GM15510 (cell line): Measurements from ENCODE around the gene ERG.

Source experiments
- POLR2A ChIP-seq: IDR thresholded peaks from 3 replicates; pipeline ENCODE4 v1.6.1; 2011; ENCODE audit warnings: borderline replicate concordance; ENCODE audit not compliant: insufficient read length; ENCODE audit errors: extremely low read depth

ERG gene

DNA sequence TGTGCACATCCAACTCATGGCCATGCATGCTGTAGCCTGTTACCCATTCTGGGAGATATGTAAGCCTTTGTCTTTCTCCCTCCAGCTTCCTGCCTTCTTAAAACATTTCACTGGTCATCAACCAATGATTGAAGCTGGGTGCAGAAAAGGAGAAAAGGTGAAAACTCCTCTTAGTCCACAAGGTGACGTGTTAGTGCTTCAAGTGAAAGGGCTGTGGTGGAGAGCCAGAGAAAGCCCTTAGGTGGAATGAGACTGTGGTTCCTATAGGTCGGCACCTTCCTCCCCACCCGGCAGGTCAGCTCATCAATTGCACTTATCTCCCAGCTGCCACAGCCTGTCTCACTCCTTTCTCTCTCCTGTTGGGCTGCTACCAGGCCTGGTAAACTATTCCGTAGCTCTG is 30.4 kb downstream of the ERG start:
- TF ChIP-seq POLR2A: no peak

DNA sequence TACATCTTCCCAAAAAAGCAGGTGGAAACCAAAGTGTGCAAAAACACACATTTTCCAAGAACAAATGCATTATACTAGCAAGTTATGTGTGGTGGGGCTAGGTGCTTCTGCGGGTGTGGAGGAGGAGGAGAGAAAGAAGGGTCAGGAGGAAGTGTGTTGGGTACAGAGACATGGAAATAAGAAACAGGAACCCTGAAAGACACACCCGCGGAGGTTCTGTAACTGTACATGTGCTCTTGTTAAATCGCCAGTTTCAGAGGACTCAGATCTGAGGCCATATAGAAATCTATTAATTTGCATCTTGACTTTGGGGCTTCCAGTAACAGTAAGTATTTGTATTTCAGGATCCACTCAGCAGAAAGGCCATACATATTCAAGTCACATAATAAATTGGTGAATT is 30.9 kb downstream of the ERG start:
- TF ChIP-seq POLR2A: no peak

DNA sequence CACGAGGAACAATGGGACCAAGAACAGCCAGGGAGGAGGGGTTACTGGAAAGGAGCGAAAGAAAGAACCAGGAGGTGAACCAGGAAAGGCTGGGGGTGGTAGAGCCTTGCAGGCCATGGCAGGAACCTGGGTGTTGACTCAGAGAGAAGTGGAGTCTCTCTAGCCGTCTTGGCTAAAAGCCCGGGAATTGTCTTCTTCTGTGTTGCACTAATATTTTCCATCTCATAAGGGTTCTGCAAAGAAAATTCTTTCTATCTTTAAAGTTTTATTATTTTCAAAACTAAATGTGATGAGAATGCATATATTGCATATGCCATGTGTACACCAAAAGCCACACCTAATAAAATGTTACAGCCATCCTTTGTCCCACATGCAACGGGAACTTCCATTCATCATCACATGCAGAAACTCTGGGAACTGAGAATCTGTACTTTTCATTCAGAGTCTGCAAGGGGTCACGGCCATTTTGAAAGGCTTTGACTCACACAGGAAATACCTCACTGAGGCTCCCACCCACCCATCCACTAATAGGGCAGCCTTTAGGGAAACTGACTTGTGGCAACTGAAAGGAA is 38.0 kb downstream of the ERG start:
- no peak for TF ChIP-seq POLR2A

GRCh38 chr21:38459490-38459889 is 38.8 kb downstream of the ERG start:
- TF ChIP-seq POLR2A: no peak

GRCh38 chr21:38455403-38455802 is 42.9 kb downstream of the ERG start:
- no peak for TF ChIP-seq POLR2A

DNA sequence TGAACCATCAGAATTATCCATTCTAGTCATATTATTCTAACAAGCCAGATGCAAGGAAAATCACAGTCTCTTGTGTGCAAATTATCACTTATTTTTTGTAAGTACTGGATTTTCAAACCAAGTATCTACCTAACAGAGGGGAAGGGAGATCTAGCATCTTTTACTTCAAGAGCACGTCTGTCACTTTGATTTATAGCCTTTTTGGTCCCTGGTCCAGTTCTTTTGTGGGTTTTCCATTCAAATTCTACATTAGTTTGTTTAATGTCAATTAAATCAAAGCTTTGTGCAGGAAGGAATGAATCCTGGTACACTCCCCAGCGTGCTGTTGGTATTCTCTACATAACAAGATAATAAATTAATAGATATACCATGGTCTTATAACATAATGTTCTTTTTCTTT is 43.6 kb downstream of the ERG start:
- no peak for TF ChIP-seq POLR2A

DNA sequence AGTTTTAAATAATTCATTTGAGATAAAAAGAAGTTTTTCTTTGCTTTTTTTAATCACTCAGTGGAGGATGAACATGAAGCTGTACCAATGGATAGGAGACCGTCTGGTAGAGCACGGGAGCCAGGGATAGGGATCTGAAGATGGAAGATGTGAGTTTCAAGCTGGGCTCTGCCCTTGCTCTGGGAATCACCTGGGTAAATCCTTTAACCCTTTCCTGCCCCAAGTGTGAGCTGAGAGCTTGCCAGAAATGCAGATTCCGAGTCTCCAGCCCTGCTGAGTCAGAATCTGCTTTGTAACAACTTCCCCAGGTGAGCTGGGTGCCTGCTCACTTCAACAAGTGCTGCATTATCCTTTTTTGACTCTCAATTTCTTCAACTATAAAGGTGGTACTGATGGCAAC is 44.1 kb downstream of the ERG start:
- no peak for TF ChIP-seq POLR2A

- no peak for TF ChIP-seq POLR2A
These were observed 49.4 kb downstream of the ERG start for GRCh38 chr21:38448671-38449385.

GRCh38 chr21:38447611-38448010 is 50.7 kb downstream of the ERG start:
- no peak for TF ChIP-seq POLR2A

- TF ChIP-seq POLR2A: no peak
These were observed 53.6 kb downstream of the ERG start for GRCh38 chr21:38444691-38445090.

- no peak for TF ChIP-seq POLR2A
These were observed 55.2 kb downstream of the ERG start for GRCh38 chr21:38443110-38443509.

DNA sequence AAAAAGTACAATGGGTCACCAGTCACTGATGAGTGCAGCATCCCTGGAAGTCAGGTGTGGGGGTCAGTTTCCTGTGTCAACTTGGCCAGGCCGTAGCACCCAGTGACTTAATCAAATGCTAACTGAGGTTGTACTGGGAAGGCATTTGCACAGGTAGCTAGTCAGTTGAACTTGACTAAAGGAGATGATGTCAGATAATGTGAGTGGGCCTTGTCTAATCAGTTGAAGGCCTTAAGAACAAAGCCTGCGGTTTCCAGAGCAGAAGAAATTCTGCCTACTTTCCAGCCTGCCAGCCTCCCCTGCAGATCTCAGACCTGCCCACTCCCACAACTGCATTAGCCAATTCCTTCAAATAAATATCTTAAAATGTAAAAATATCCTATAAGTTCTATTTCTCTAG is 57.1 kb downstream of the ERG start:
- no peak for TF ChIP-seq POLR2A

DNA sequence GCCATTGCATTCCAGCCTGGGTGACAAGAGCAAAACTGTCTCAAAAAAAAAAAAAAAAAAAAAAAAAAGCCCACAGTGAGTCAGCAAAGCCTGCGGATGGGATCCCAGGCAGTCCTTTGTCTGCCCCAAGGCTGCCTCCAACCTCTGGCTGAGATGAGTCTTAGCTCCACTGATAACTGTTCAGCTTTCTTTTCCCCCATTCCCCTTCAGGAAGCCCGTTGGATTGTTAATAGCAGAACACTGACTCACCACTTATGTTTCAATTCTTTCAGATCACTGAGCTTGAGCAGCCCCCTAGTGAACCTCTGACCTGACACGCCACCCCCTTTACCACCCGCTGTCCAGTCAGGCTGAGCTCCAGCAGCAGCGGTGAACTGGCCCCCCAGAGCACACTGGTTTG is 57.5 kb downstream of the ERG start:
- no peak for TF ChIP-seq POLR2A

DNA sequence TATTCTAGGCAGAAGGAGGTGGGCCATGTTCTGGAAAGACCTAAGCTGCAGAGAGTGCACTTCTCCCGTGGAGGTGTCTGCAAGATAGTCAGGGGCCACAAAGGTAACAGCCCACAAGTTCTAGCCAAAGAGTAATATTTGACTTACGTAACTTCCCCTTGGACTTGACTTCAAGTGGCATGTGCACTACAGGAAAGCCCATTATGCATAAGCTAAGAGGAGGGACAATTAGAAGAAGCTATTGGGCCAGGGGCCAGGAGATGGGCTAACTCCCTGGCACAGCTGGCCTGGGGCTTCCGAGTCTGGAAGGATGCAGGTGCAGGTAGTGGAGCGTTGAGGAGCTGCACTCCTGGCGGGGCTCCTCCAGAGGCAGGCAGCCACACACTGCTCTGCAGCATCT is 58.3 kb downstream of the ERG start:
- no peak for TF ChIP-seq POLR2A

GRCh38 chr21:38439426-38439825 is 58.9 kb downstream of the ERG start:
- TF ChIP-seq POLR2A: no peak

DNA sequence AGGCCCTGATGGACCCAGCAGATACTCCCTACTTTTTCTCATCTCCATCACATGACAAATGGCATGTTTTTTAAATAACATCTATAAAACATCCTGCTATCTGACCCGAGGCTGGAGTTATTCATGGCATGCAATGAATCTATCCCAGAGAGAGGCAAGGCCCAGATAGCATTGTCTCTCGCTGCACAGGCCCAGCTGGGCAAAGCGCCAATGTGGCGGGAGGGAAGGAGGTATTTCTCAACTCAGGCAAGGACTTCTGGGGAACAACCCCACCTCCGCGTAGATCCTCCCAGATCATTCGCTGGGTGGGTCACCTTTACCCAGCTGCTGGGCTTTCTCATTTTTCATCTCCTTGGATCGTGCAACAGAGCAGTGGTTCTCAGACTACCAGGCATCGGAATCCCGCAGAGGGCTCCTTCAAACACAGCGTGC is 59.8 kb downstream of the ERG start:
- no peak for TF ChIP-seq POLR2A
